ENCODE results near the gene CRLF1. TPM values are rescaled to one million over a fixed set of nuclear protein-coding genes. Genes with fewer than 3 reads are reported as not detected.
A peak's percentile ranks its signal among the peaks of the same experiment; 100 is the strongest.
"Not testable (repeated sequence)": the region's sequence is repeated elsewhere in the genome, so short reads cannot be mapped to it uniquely, and the experiment has no call there.

The CRLF1 gene
- polyA plus RNA-seq, 4 donors = 2.0 to 22.3 (median 6.5) TPM; not detected in 1

GRCh38 chr19:18601875-18602274, 4.7 kb downstream of the CRLF1 start:
- Histone ChIP-seq H3K27me3 (ENCODE audit: control insufficient read depth in 3 of 3, insufficient read depth in 3 of 3, low read length in 3 of 3) (peaks cover 23 to 82% (median 32%) of the 10 kb centered on the region in 3 donors), H3K36me3 (ENCODE audit: control insufficient read depth in 3 of 3, insufficient read depth in 2 of 3, low read depth in 1 of 3, low read length in 3 of 3) (no peaks in the 10 kb centered on the region), H3K4me1 (ENCODE audit: control insufficient read depth in 3 of 3, insufficient read depth in 2 of 3, low read depth in 1 of 3, low read length in 2 of 3) (peaks cover 0 to 6% (median 0%) of the 10 kb centered on the region in 3 donors), H3K27ac (ENCODE audit: low read depth in 1 of 3, low read length in 2 of 3) (no peak overlapping the region), H3K9me3 (ENCODE audit: control insufficient read depth in 2 of 2, insufficient read depth in 1 of 2, low read depth in 1 of 2, low read length in 1 of 2) (peaks cover 0 to 2% of the 10 kb centered on the region in 2 donors), H3K4me3 (ENCODE audit: low read depth in 1 of 3, low read length in 3 of 3) (no peak overlapping the region)
- DNase-seq (no peak), FAIRE-seq (no peak)
- WGBS, 3 donors = 73 to 79% (median 73%) methylated on average over 4 of the region's 4 CpGs

- H3K4me1 ChIP-seq (ENCODE audit: control insufficient read depth in 3 of 3, insufficient read depth in 2 of 3, low read depth in 1 of 3, low read length in 2 of 3); H3K4me3 ChIP-seq (ENCODE audit: low read depth in 1 of 3, low read length in 3 of 3); DNase-seq; H3K27ac ChIP-seq (ENCODE audit: low read depth in 1 of 3, low read length in 2 of 3); H3K36me3 ChIP-seq (ENCODE audit: control insufficient read depth in 3 of 3, insufficient read depth in 2 of 3, low read depth in 1 of 3, low read length in 3 of 3); H3K9me3 ChIP-seq (ENCODE audit: control insufficient read depth in 2 of 2, insufficient read depth in 1 of 2, low read depth in 1 of 2, low read length in 1 of 2); FAIRE-seq: not testable (repeated sequence)
- 82 to 93% (median 88%) methylated on average over 15 of the region's 15 CpGs for WGBS, 3 donors
- H3K27me3 ChIP-seq (ENCODE audit: control insufficient read depth in 3 of 3, insufficient read depth in 3 of 3, low read length in 3 of 3) = peaks cover 17 to 88% (median 32%) of the 10 kb centered on the region in 3 donors
Observed at GRCh38 chr19:18600692-18601397, 5.8 kb downstream of the CRLF1 start.

- DNase-seq = no peak
- H3K36me3 ChIP-seq (ENCODE audit: control insufficient read depth in 3 of 3, insufficient read depth in 2 of 3, low read depth in 1 of 3, low read length in 3 of 3) = no peaks in the 10 kb centered on the region
- peaks cover 0 to 10% (median 2%) of the 10 kb centered on the region in 3 donors for H3K4me1 ChIP-seq (ENCODE audit: control insufficient read depth in 3 of 3, insufficient read depth in 2 of 3, low read depth in 1 of 3, low read length in 2 of 3)
- H3K27ac ChIP-seq (ENCODE audit: low read depth in 1 of 3, low read length in 2 of 3) = no peak overlapping the region
- peaks cover 0 to 2% of the 10 kb centered on the region in 2 donors for H3K9me3 ChIP-seq (ENCODE audit: control insufficient read depth in 2 of 2, insufficient read depth in 1 of 2, low read depth in 1 of 2, low read length in 1 of 2)
- WGBS, 3 donors = 63 to 85% (median 74%) methylated on average over 16 to 20 of the region's 20 CpGs
- H3K4me3 ChIP-seq (ENCODE audit: low read depth in 1 of 3, low read length in 3 of 3) = no peak overlapping the region
- peaks cover 9 to 89% (median 18%) of the 10 kb centered on the region in 3 donors for H3K27me3 ChIP-seq (ENCODE audit: control insufficient read depth in 3 of 3, insufficient read depth in 3 of 3, low read length in 3 of 3)
- FAIRE-seq = no peak
Observed at GRCh38 chr19:18599485-18599884, 7.1 kb downstream of the CRLF1 start.

- H3K36me3 ChIP-seq (ENCODE audit: control insufficient read depth in 3 of 3, insufficient read depth in 2 of 3, low read depth in 1 of 3, low read length in 3 of 3) = no peaks in the 10 kb centered on the region
- peaks cover 2 to 75% (median 8%) of the 10 kb centered on the region in 3 donors for H3K27me3 ChIP-seq (ENCODE audit: control insufficient read depth in 3 of 3, insufficient read depth in 3 of 3, low read length in 3 of 3)
- WGBS, 3 donors = 43 to 56% (median 53%) methylated on average over 18 to 25 of the region's 25 CpGs
- H3K4me1 ChIP-seq (ENCODE audit: control insufficient read depth in 3 of 3, insufficient read depth in 2 of 3, low read depth in 1 of 3, low read length in 2 of 3) = peaks cover 0 to 11% (median 6%) of the 10 kb centered on the region in 3 donors
- no peak overlapping the region for H3K4me3 ChIP-seq (ENCODE audit: low read depth in 1 of 3, low read length in 3 of 3)
- no peak overlapping the region for H3K27ac ChIP-seq (ENCODE audit: low read depth in 1 of 3, low read length in 2 of 3)
- DNase-seq (no peak), FAIRE-seq (no peak)
- no peaks in the 10 kb centered on the region for H3K9me3 ChIP-seq (ENCODE audit: control insufficient read depth in 2 of 2, insufficient read depth in 1 of 2, low read depth in 1 of 2, low read length in 1 of 2)
Observed at GRCh38 chr19:18597809-18598660, 8.6 kb downstream of the CRLF1 start.

- H3K9me3 ChIP-seq (ENCODE audit: control insufficient read depth in 2 of 2, insufficient read depth in 1 of 2, low read depth in 1 of 2, low read length in 1 of 2) = no peaks in the 10 kb centered on the region
- FAIRE-seq (no peak), DNase-seq (peak; percentile 32 to 33)
- H3K27ac ChIP-seq (ENCODE audit: low read depth in 1 of 3, low read length in 2 of 3) = no peak overlapping the region
- 13 to 18% (median 14%) methylated on average over 20 to 21 of the region's 21 CpGs for WGBS, 3 donors
- peaks cover under 1 to 64% (median 2%) of the 10 kb centered on the region in 3 donors for H3K27me3 ChIP-seq (ENCODE audit: control insufficient read depth in 3 of 3, insufficient read depth in 3 of 3, low read length in 3 of 3)
- H3K36me3 ChIP-seq (ENCODE audit: control insufficient read depth in 3 of 3, insufficient read depth in 2 of 3, low read depth in 1 of 3, low read length in 3 of 3) = peaks cover 0 to 7% (median 0%) of the 10 kb centered on the region in 3 donors
- H3K4me1 ChIP-seq (ENCODE audit: control insufficient read depth in 3 of 3, insufficient read depth in 2 of 3, low read depth in 1 of 3, low read length in 2 of 3) = peaks cover 0 to 11% (median 6%) of the 10 kb centered on the region in 3 donors
- H3K4me3 ChIP-seq (ENCODE audit: low read depth in 1 of 3, low read length in 3 of 3) = no peak overlapping the region
Observed at GRCh38 chr19:18596752-18597157, 9.8 kb downstream of the CRLF1 start.

- 47 to 68% (median 58%) methylated on average over 6 of the region's 6 CpGs for WGBS, 3 donors
- H3K36me3 ChIP-seq (ENCODE audit: control insufficient read depth in 3 of 3, insufficient read depth in 2 of 3, low read depth in 1 of 3, low read length in 3 of 3) = peaks cover 0 to 16% (median 0%) of the 10 kb centered on the region in 3 donors
- no peaks in the 10 kb centered on the region for H3K9me3 ChIP-seq (ENCODE audit: control insufficient read depth in 2 of 2, insufficient read depth in 1 of 2, low read depth in 1 of 2, low read length in 1 of 2)
- H3K27ac ChIP-seq (ENCODE audit: low read depth in 1 of 3, low read length in 2 of 3) = no peak overlapping the region
- peaks cover 0 to 11% (median 6%) of the 10 kb centered on the region in 3 donors for H3K4me1 ChIP-seq (ENCODE audit: control insufficient read depth in 3 of 3, insufficient read depth in 2 of 3, low read depth in 1 of 3, low read length in 2 of 3)
- no peak for FAIRE-seq
- no peak overlapping the region for H3K4me3 ChIP-seq (ENCODE audit: low read depth in 1 of 3, low read length in 3 of 3)
- no peak for DNase-seq
- peaks cover 0 to 55% (median 2%) of the 10 kb centered on the region in 3 donors for H3K27me3 ChIP-seq (ENCODE audit: control insufficient read depth in 3 of 3, insufficient read depth in 3 of 3, low read length in 3 of 3)
Observed at GRCh38 chr19:18595475-18595874, 11.1 kb downstream of the CRLF1 start.

- WGBS, 3 donors = 5 to 16% (median 11%) methylated on average over 23 to 26 of the region's 26 CpGs
- Histone ChIP-seq H3K27me3 (ENCODE audit: control insufficient read depth in 3 of 3, insufficient read depth in 3 of 3, low read length in 3 of 3) (peaks cover 0 to 52% (median 2%) of the 10 kb centered on the region in 3 donors), H3K27ac (ENCODE audit: low read depth in 1 of 3, low read length in 2 of 3) (no peak overlapping the region), H3K4me1 (ENCODE audit: control insufficient read depth in 3 of 3, insufficient read depth in 2 of 3, low read depth in 1 of 3, low read length in 2 of 3) (peaks cover 1 to 16% (median 6%) of the 10 kb centered on the region in 3 donors), H3K4me3 (ENCODE audit: low read depth in 1 of 3, low read length in 3 of 3) (peak overlapping the region in 2 of 3 donors; percentile 14 to 29), H3K36me3 (ENCODE audit: control insufficient read depth in 3 of 3, insufficient read depth in 2 of 3, low read depth in 1 of 3, low read length in 3 of 3) (peaks cover 0 to 19% (median 0%) of the 10 kb centered on the region in 3 donors), H3K9me3 (ENCODE audit: control insufficient read depth in 2 of 2, insufficient read depth in 1 of 2, low read depth in 1 of 2, low read length in 1 of 2) (no peaks in the 10 kb centered on the region)
- no peak for FAIRE-seq
- DNase-seq = no peak
Observed at GRCh38 chr19:18594824-18595373, 11.7 kb downstream of the CRLF1 start.

Measured in small intestine (tissue), 7 donors.